EL (cell line): Measurements from ENCODE around the gene SETDB2.

Source experiments
- DNase-seq: peaks from one replicate; pipeline ENCODE4 v3.0.0-alpha.2; 2016

Gene SETDB2

GRCh38 chr13:49443704-49444523, at the start of gene SETDB2, which contains the start of gene CAB39L:
SETDB2 (plus strand) TSS chr13:49444274; CDS start chr13:49451894, 7,620 bp downstream.
CAB39L (minus strand) TSS chr13:49444064; CDS start chr13:49382910, 61,154 bp downstream.
- peak; percentile 99 for DNase-seq

- no peak for DNase-seq
Measured at GRCh38 chr13:49395451-49395865, 48.6 kb upstream of the SETDB2 start.

- no peak for DNase-seq
Measured at GRCh38 chr13:49395878-49396380, 48.1 kb upstream of the SETDB2 start.

GRCh38 chr13:49399801-49400472, 44.1 kb upstream of the SETDB2 start:
- no peak for DNase-seq

GRCh38 chr13:49400755-49401659, 43.1 kb upstream of the SETDB2 start:
- DNase-seq, result peak; percentile 46

GRCh38 chr13:49403996-49404702, 39.9 kb upstream of the SETDB2 start:
- no peak for DNase-seq

GRCh38 chr13:49404703-49405020, 39.4 kb upstream of the SETDB2 start:
- DNase-seq, result no peak

- no peak for DNase-seq
Measured at GRCh38 chr13:49407068-49407467, 37.0 kb upstream of the SETDB2 start.

- DNase-seq, result no peak
Measured at GRCh38 chr13:49407936-49408335, 36.1 kb upstream of the SETDB2 start.

- DNase-seq, result no peak
Measured at GRCh38 chr13:49409008-49409407, 35.1 kb upstream of the SETDB2 start.

- no peak for DNase-seq
Measured at GRCh38 chr13:49410006-49410405, 34.1 kb upstream of the SETDB2 start.

- DNase-seq, result no peak
Measured at GRCh38 chr13:49410477-49410876, 33.6 kb upstream of the SETDB2 start.

GRCh38 chr13:49411353-49411752, 32.7 kb upstream of the SETDB2 start:
- no peak for DNase-seq

- DNase-seq, result no peak
Measured at GRCh38 chr13:49412749-49413148, 31.3 kb upstream of the SETDB2 start.

- DNase-seq, result no peak
Measured at GRCh38 chr13:49417161-49417560, 26.9 kb upstream of the SETDB2 start.

- no peak for DNase-seq
Measured at GRCh38 chr13:49418206-49418605, 25.9 kb upstream of the SETDB2 start.

GRCh38 chr13:49419276-49419675, 24.8 kb upstream of the SETDB2 start:
- DNase-seq, result peak; percentile 25

GRCh38 chr13:49421391-49421790, 22.7 kb upstream of the SETDB2 start:
- DNase-seq, result peak; percentile 29

GRCh38 chr13:49424011-49424560, 20.0 kb upstream of the SETDB2 start:
- DNase-seq, result no peak

- no peak for DNase-seq
Measured at GRCh38 chr13:49428041-49428763, 15.9 kb upstream of the SETDB2 start.

GRCh38 chr13:49429121-49429520, 15.0 kb upstream of the SETDB2 start:
- DNase-seq, result peak; percentile 39
